CD4-positive, alpha-beta T cell treated with Interleukin-21 for 1 hour (primary cell): ENCODE data around the gene NUDT2.

ENCODE experiments used
- DNase-seq: peaks from one replicate; pipeline ENCODE4 v3.0.0-alpha.2; 2020

NUDT2 gene

DNA sequence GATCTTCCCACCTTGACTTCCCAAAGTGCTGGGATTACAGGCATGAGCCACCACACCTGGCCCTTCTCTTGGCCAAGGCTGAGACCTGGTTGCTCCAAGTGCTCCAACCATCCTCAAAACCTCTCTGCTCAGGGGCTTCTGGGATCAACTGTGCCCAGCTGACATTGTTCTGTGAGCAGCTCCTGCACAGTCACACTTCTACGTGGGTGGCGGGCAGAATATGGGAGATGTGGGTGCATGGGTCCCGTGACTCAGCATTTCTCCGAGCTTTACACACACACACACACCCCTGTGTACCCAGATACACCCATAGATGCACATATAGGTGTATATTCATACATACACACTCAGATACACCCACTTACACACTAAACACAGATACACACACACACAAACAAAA, 57.9 kb downstream of the NUDT2 start:
- DNase-seq, result no peak

DNA sequence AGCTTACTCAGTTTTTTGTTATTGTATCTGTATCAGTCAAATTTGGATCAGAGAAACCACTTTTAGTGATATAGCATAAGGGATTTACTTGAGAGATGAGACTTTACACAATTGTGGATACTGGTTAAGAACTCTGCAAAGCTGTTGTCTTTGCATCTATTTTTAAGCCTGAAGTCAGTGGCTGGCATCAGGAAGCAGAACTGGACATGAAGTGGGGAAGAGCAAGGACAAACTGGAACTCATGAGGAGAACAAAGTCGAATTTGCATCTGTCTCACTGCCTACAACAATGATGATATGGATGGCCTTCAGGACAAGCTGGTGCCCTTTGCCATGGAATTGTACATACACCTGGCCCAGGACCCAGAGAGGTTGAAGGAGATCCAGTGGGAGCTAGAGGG, 63.1 kb downstream of the NUDT2 start:
- no peak for DNase-seq
